Cardiac muscle cell (in vitro differentiated cells and primary cell): ENCODE measurements around the gene PRLH. TPM values are rescaled to one million over a fixed set of nuclear protein-coding genes. Genes with fewer than 3 reads are reported as not detected.

Source experiments
- DNase-seq, 2 donors: peaks; one replicate each; pipeline versions ENCODE4 v3.0.0 to v3.0.0-alpha.2; 2010 to 2017; ENCODE audit warnings: low read depth in 1 of 2, low spot score in 1 of 2
- H3K27ac ChIP-seq: fragments of 200-600 bp; sonication (generic); 2 replicates; pipeline ENCODE4 v1.5.1; 2016
- H3K27me3 ChIP-seq: fragments of 200-600 bp; sonication (generic); 2 replicates; pipeline ENCODE4 v1.6.0; 2016; ENCODE audit warnings: control low read depth
- H3K36me3 ChIP-seq: fragments of 200-600 bp; sonication (generic); 2 replicates; pipeline ENCODE4 v1.5.1; 2016; ENCODE audit warnings: control low read depth
- H3K4me1 ChIP-seq: fragments of 200-600 bp; sonication (generic); 2 replicates; pipeline ENCODE4 v1.8.1; 2017; ENCODE audit warnings: low read depth, mild to moderate bottlenecking, mixed run types
- H3K4me3 ChIP-seq: fragments of 200-600 bp; sonication (generic); 2 replicates; pipeline ENCODE4 v1.5.1; 2016; ENCODE audit warnings: mild to moderate bottlenecking
- H3K9me3 ChIP-seq: fragments of 200-600 bp; sonication (generic); 2 replicates; pipeline ENCODE4 v1.5.1; 2017; ENCODE audit warnings: low read depth, mild to moderate bottlenecking, control low read depth
- CTCF ChIP-seq: IDR thresholded peaks from 2 replicates; pipeline ENCODE4 v1.5.1; 2012; ENCODE audit warnings: low read depth, mild to moderate bottlenecking, low read length
- polyA plus RNA-seq: library from polyadenylated mRNA; unstranded; fragments of >200 nt; fragmentation: Nextera tagmentation; extraction: Ambion mirVana; gene quantifications from 2 replicates; pipeline ENCODE4 v1.2.1, GENCODE V29; 2016
- total RNA-seq: library from RNA; depleted of rRNA; stranded (reverse); fragments of >200 nt; gene quantifications from 2 replicates; pipeline ENCODE4 v1.2.3, GENCODE V29; 2016

The PRLH gene
- total and polyA plus RNA-seq, 2 experiments from 2014 or later = not detected

GRCh38 chr2:237546876-237547395 lies 19.4 kb upstream of the PRLH start:
- H3K27ac ChIP-seq = no peak overlapping the region
- H3K9me3 ChIP-seq = no peaks in the 10 kb centered on the region
- no peaks in the 10 kb centered on the region for H3K4me1 ChIP-seq
- H3K4me3 ChIP-seq = no peak overlapping the region
- H3K36me3 ChIP-seq = no peaks in the 10 kb centered on the region
- DNase-seq = no peak
- no peaks in the 10 kb centered on the region for H3K27me3 ChIP-seq
- no peak for TF ChIP-seq CTCF

GRCh38 chr2:237547841-237548416 lies 18.4 kb upstream of the PRLH start:
- no peak for TF ChIP-seq CTCF
- H3K4me3 ChIP-seq = no peak overlapping the region
- no peak overlapping the region for H3K27ac ChIP-seq
- H3K9me3 ChIP-seq = no peaks in the 10 kb centered on the region
- H3K4me1 ChIP-seq = no peaks in the 10 kb centered on the region
- DNase-seq = peak in 1 of 2 donors; percentile 45
- H3K36me3 ChIP-seq = no peaks in the 10 kb centered on the region
- no peaks in the 10 kb centered on the region for H3K27me3 ChIP-seq

DNA sequence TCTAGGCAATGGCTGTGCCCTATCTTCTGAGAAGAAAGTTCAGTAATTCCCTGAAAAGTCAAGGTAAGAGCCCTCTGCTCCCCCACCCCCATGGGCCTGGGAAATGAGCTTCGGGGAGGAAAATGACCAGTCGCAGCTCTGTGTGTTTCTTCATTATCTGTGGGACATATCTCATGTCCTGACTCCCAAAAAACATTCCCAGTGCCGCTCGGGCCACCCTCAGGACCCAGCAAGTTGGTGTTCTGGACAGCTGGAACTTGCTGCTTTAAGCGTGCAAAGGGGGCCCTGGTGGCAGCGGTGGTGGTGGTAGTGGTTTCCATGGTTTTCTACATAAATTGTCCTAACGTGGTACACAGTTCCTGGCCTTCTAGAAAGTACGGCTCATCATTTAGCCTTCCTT lies 17.2 kb upstream of the PRLH start:
- no peaks in the 10 kb centered on the region for H3K27me3 ChIP-seq
- H3K9me3 ChIP-seq = no peaks in the 10 kb centered on the region
- no peak for DNase-seq
- H3K27ac ChIP-seq = no peak overlapping the region
- no peak overlapping the region for H3K4me3 ChIP-seq
- TF ChIP-seq CTCF = no peak
- no peaks in the 10 kb centered on the region for H3K4me1 ChIP-seq
- no peaks in the 10 kb centered on the region for H3K36me3 ChIP-seq

DNA sequence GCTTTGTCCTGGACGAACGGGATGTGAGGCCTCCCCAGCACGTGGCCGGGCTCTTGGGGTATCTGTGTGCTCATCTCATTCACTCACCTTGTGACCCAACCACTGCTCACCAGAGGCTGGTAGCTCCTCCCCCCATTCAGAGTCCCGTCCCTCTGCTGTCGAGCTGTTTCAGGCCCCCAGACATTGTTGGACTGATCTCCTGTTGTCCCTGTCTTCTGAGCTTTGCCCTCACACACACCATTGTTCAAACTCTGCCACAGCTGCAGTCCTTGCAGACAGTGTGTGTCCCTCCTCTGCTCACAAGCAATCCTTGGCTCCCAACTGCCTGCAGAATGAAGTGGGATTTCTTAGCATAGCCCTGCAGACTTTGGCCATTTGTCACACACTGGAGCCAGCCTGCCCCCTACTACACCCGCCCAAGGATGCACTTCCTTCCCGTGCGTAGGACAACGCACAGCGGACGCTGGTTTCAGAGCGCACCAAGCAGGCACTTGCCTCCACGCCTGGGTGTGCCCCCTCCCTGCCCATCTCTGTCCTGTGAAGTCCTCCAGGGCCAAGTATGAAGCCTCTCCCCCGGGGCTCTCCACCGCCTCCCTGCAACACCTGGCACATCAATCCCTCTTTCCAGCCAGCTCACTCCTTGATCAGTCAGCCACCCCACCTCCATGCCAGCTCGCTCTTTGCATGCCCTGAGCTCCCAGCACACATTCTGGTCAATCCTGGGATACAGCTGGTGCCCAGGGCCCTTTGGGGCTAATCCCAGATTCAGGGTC lies 16.5 kb upstream of the PRLH start:
- H3K27ac ChIP-seq = no peak overlapping the region
- H3K4me3 ChIP-seq = no peak overlapping the region
- no peaks in the 10 kb centered on the region for H3K9me3 ChIP-seq
- no peak for TF ChIP-seq CTCF
- no peaks in the 10 kb centered on the region for H3K4me1 ChIP-seq
- H3K36me3 ChIP-seq = no peaks in the 10 kb centered on the region
- no peaks in the 10 kb centered on the region for H3K27me3 ChIP-seq
- DNase-seq = no peak

DNA sequence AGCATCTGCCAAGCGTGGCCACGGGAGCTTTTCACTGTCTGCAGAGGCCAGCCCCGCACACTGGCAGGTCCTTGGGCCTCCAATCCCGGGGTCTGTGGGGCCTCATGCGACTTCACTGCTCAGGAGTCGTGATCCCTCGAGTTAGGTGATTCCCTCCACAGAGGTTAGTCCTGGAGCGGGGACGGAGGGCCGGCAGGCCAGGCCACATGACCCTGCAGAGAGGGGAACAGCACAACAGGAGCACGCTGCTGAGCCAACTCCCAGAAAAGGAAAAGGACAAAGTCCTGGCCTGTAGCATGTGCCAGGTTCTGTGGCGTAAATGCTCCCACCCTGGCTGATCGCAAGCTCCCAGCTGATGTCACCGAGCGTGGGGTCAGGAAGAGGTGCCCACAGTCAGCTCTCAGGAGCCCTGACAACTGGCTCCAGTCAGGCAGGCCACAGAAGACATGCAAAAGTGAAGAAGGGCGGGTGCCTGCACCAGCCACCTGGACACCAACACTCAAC lies 15.3 kb upstream of the PRLH start:
- Histone ChIP-seq H3K27ac (no peak overlapping the region), H3K9me3 (no peaks in the 10 kb centered on the region), H3K4me1 (no peaks in the 10 kb centered on the region), H3K36me3 (no peaks in the 10 kb centered on the region), H3K4me3 (no peak overlapping the region), H3K27me3 (no peaks in the 10 kb centered on the region)
- no peak for DNase-seq
- TF ChIP-seq CTCF = no peak
